Colonic mucosa (tissue), 4 donors: ENCODE data around the gene DSTN. TPM values are rescaled to one million over a fixed set of nuclear protein-coding genes. Genes with fewer than 3 reads are reported as not detected.

ENCODE experiments used
- DNase-seq: peaks from one replicate; pipeline ENCODE4 v3.0.0-alpha.2; 2020
- H3K27ac ChIP-seq: fragments of 200-600 bp; one replicate; pipeline ENCODE4 v1.8.0; 2021
- H3K27me3 ChIP-seq: fragments of 200-600 bp; one replicate; pipeline ENCODE4 v1.8.0; 2021
- H3K36me3 ChIP-seq: fragments of 200-600 bp; one replicate; pipeline ENCODE4 v1.8.0; 2021
- H3K4me1 ChIP-seq: fragments of 200-600 bp; one replicate; pipeline ENCODE4 v1.8.0; 2021; ENCODE audit warnings: mild to moderate bottlenecking
- H3K4me3 ChIP-seq: fragments of 200-600 bp; one replicate; pipeline ENCODE4 v1.8.0; 2021
- H3K9ac ChIP-seq, 2 donors: one replicate each; pipeline ENCODE4 v1.7.0; 2013; ENCODE audit warnings: control low read depth in 2 of 2, low read depth in 2 of 2, low read length in 2 of 2
- H3K9me3 ChIP-seq: fragments of 200-600 bp; one replicate; pipeline ENCODE4 v1.8.0; 2021
- intact Hi-C: fragments of 100-400 bp; cut with DNase I; formaldehyde crosslinking; loops from one replicate; pipeline ENCODE4 v1.14.1; 2022
- total RNA-seq, 2 donors: library from RNA; stranded (reverse); fragmentation: NEBNext Ultra II Directional in 1 of 2; extraction: Animal tissue kit (Norgen Biotek cat#: 25700) in 1 of 2; gene quantifications; one replicate each; pipeline ENCODE4 v1.2.1, GENCODE V29; 2021
- TF ChIP-seq, protein P1 (sequence below): fragments of 200-600 bp; IDR thresholded peaks from one replicate; pipeline ENCODE4 v1.8.0; 2022; ENCODE audit warnings: antibody characterized with exemption, mild to moderate bottlenecking
- donor health status: healthy.
- donor health status: DM: no; HTN: no; CAD: no.
- donor health status: DM: no; HTN: no; CAD: no.

DSTN gene
- total RNA-seq, 2 donors from 2014 or later, result 247 to 437 TPM

GRCh38 chr20:17631576-17632319, 61.9 kb downstream of the DSTN start:
- no peak overlapping the region for H3K27ac ChIP-seq
- H3K36me3 ChIP-seq, result peaks cover 54% of the 10 kb centered on the region
- H3K9ac ChIP-seq, result no peak overlapping the region
- H3K27me3 ChIP-seq, result no peaks in the 10 kb centered on the region
- no peak overlapping the region for H3K4me3 ChIP-seq
- TF ChIP-seq, protein P1, sequence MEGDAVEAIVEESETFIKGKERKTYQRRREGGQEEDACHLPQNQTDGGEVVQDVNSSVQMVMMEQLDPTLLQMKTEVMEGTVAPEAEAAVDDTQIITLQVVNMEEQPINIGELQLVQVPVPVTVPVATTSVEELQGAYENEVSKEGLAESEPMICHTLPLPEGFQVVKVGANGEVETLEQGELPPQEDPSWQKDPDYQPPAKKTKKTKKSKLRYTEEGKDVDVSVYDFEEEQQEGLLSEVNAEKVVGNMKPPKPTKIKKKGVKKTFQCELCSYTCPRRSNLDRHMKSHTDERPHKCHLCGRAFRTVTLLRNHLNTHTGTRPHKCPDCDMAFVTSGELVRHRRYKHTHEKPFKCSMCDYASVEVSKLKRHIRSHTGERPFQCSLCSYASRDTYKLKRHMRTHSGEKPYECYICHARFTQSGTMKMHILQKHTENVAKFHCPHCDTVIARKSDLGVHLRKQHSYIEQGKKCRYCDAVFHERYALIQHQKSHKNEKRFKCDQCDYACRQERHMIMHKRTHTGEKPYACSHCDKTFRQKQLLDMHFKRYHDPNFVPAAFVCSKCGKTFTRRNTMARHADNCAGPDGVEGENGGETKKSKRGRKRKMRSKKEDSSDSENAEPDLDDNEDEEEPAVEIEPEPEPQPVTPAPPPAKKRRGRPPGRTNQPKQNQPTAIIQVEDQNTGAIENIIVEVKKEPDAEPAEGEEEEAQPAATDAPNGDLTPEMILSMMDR, result no peak
- intact Hi-C loops, result no loop called here
- H3K9me3 ChIP-seq, result no peaks in the 10 kb centered on the region
- DNase-seq, result no peak
- H3K4me1 ChIP-seq, result peaks cover 7% of the 10 kb centered on the region

DNA sequence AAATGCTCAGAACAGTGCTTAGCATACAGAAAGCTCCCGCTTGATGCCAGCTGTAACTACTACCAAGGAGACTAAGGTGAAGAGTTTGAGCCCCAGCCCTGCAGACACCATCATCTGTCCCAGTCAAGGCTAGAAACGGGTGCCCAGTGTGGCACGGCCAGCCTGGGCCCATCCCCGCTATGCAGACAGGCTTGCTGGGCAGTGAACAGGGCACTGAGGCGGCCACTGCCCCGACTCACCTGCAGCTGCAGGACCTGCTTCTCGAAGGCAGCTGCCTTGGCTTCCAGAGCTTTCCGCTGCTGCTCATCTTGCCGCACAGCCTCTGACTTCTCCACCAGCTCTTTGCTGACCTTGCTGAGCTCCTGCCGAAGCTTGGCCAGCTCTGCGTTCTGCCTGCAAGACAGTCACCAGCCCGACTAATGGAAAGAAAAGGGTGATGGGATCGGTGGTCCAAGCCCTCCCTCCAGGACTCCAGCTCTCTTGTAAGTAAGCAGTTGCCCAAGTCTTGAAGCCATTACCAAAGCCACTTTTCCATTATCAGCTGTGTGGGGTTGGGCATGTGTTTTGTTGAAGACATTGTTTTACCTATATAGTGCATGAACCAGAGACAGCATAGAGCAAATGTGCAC, 63.5 kb downstream of the DSTN start:
- TF ChIP-seq, protein P1, result no peak
- Histone ChIP-seq H3K4me1 (no peaks in the 10 kb centered on the region), H3K4me3 (no peak overlapping the region), H3K36me3 (peaks cover 49% of the 10 kb centered on the region), H3K9me3 (no peaks in the 10 kb centered on the region), H3K27ac (no peak overlapping the region), H3K27me3 (no peaks in the 10 kb centered on the region), H3K9ac (no peak overlapping the region)
- intact Hi-C loops, result no loop called here
- no peak for DNase-seq

- peaks cover 44% of the 10 kb centered on the region for H3K36me3 ChIP-seq
- TF ChIP-seq, protein P1, result no peak
- H3K27me3 ChIP-seq, result no peaks in the 10 kb centered on the region
- no peaks in the 10 kb centered on the region for H3K9me3 ChIP-seq
- intact Hi-C loops, result no loop called here
- no peak overlapping the region for H3K9ac ChIP-seq
- no peaks in the 10 kb centered on the region for H3K4me1 ChIP-seq
- no peak overlapping the region for H3K27ac ChIP-seq
- H3K4me3 ChIP-seq, result no peak overlapping the region
- no peak for DNase-seq
Observed at GRCh38 chr20:17633850-17634500, 64.1 kb downstream of the DSTN start.

DNA sequence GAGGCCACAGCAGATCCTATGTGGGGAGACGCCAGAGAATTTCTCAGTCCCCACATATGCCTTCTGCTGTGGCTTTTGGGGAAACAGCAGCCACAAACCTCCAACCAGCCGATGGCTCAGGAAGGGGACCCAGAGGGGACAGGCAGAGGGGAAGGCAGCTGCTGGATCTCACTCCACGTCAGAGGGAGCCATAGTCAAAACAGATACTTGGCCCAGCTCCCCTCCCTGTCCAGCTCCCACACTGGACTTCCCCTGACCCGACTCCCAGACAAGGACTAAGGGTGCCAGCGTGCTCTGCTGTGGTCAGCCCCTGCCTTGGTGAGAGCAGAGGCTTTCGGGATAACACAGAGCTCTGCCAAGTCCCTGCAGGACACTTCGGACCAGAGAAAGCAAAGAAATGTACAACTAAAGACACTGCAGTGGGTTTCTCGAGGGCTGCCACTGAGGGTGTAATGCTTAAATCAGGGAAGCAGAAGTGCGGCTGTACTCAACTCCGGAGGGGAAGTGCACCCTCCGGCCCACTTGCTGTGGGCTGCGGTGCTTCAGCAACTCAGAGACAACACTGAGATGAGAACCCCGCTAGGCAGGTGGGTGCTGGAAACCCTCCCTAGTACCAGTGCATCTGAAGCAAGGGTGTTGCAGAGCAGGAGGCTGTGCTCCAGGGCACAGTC, 64.9 kb downstream of the DSTN start:
- intact Hi-C loops, result no loop called here
- TF ChIP-seq, protein P1, result no peak
- Histone ChIP-seq H3K4me1 (no peaks in the 10 kb centered on the region), H3K36me3 (peaks cover 41% of the 10 kb centered on the region), H3K9ac (no peak overlapping the region), H3K27ac (no peak overlapping the region), H3K9me3 (no peaks in the 10 kb centered on the region), H3K27me3 (no peaks in the 10 kb centered on the region), H3K4me3 (no peak overlapping the region)
- no peak for DNase-seq
